ENCODE measurements around the gene PREX1. TPM values are rescaled to one million over a fixed set of nuclear protein-coding genes. Genes with fewer than 3 reads are reported as not detected.

PREX1 gene
- total and polyA plus RNA-seq, 4 donors, result 29.5 to 121 (median 69.3) TPM

GRCh38 chr20:48745330-48745729 is 82.5 kb downstream of the PREX1 start:
- 63 to 70% methylated on average over 6 of the region's 6 CpGs for WGBS, 2 donors
- DNase-seq (peak in 1 of 3 donors; percentile 29), ATAC-seq (ENCODE audit: insufficient read depth, low FRiP score) (no peak)
- no peak overlapping the region for H3K27ac ChIP-seq (ENCODE audit: low read depth in 1 of 2, low read length in 1 of 2)
- H3K4me1 ChIP-seq (ENCODE audit: control insufficient read depth in 5 of 5, insufficient read depth in 5 of 5, low read length in 5 of 5), result peaks cover 0 to 7% (median 0%) of the 10 kb centered on the region in 5 donors
- H3K4me3 ChIP-seq, result no peak overlapping the region
- H3K27me3 ChIP-seq (ENCODE audit: control insufficient read depth in 3 of 3, insufficient read depth in 3 of 3, low read length in 2 of 3), result peaks cover 0 to 7% (median 0%) of the 10 kb centered on the region in 3 donors
- H3K36me3 ChIP-seq (ENCODE audit: control insufficient read depth in 4 of 4, insufficient read depth in 4 of 4, low read length in 4 of 4), result peaks cover 0 to 26% (median 0%) of the 10 kb centered on the region in 4 donors
- H3K9ac ChIP-seq (ENCODE audit: insufficient read depth in 1 of 2, low read length in 2 of 2), result no peak overlapping the region
- no peaks in the 10 kb centered on the region for H3K9me3 ChIP-seq (ENCODE audit: control insufficient read depth in 4 of 4, insufficient read depth in 3 of 4, low read length in 3 of 4)
- TF ChIP-seq CTCF (IDR thresholded peaks at IDR 0.05; ENCODE audit: control extremely low read depth, extremely low read depth), result no peak

DNA sequence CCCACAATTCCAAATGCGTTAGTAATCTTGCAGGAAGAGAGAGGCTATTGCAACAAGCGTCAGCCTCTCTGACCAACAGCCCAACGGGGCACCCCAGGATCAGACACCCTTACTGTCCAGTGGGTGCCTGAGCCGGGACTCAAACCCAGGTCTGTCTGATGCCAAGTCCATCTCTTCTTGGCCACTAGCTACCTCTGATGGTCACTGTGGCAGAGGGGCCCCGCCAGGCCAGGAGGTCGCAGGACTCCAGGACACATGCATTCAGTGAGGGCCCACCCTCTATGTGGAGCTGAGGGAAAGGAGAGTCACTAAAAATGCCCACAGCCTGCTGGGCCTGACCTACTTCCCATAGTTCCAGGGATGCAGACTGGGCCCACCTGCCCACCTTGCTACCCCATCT is 83.3 kb downstream of the PREX1 start:
- no peak overlapping the region for H3K27ac ChIP-seq (ENCODE audit: low read depth in 1 of 2, low read length in 1 of 2)
- H3K4me3 ChIP-seq, result no peak overlapping the region
- H3K9me3 ChIP-seq (ENCODE audit: control insufficient read depth in 4 of 4, insufficient read depth in 3 of 4, low read length in 3 of 4), result no peaks in the 10 kb centered on the region
- H3K4me1 ChIP-seq (ENCODE audit: control insufficient read depth in 5 of 5, insufficient read depth in 5 of 5, low read length in 5 of 5), result peaks cover 0 to 7% (median 0%) of the 10 kb centered on the region in 5 donors
- WGBS, 2 donors, result 78 to 90% methylated on average over 6 of the region's 6 CpGs
- ATAC-seq (ENCODE audit: insufficient read depth, low FRiP score) (no peak), DNase-seq (no peak)
- H3K27me3 ChIP-seq (ENCODE audit: control insufficient read depth in 3 of 3, insufficient read depth in 3 of 3, low read length in 2 of 3), result peaks cover 0 to 12% (median 0%) of the 10 kb centered on the region in 3 donors
- H3K9ac ChIP-seq (ENCODE audit: insufficient read depth in 1 of 2, low read length in 2 of 2), result no peak overlapping the region
- H3K36me3 ChIP-seq (ENCODE audit: control insufficient read depth in 4 of 4, insufficient read depth in 4 of 4, low read length in 4 of 4), result peaks cover 0 to 26% (median 0%) of the 10 kb centered on the region in 4 donors
- no peak for TF ChIP-seq CTCF (IDR thresholded peaks at IDR 0.05; ENCODE audit: control extremely low read depth, extremely low read depth)

DNA sequence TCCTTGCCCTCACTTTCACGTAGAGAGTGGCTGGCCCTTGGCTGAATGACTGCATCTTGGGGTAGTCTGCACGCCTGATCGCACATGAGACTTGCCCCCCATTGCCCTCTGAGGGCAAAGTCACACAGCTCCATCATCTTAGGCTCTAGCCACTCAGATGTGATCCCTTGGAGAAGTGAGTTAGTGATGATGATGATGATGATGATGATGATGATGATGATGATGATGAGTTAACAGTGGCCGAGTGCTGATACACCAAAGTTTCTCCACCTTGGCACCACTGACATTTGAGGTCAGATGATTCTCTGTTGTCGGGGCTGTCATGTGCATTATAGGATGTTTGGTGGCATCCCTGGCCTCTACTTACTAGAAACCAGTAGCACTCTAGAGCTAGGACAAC is 84.0 kb downstream of the PREX1 start:
- ATAC-seq (ENCODE audit: insufficient read depth, low FRiP score), result no peak
- peaks cover 0 to 11% (median under 1%) of the 10 kb centered on the region in 5 donors for H3K4me1 ChIP-seq (ENCODE audit: control insufficient read depth in 5 of 5, insufficient read depth in 5 of 5, low read length in 5 of 5)
- TF ChIP-seq CTCF (IDR thresholded peaks at IDR 0.05; ENCODE audit: control extremely low read depth, extremely low read depth), result no peak
- no peak overlapping the region for H3K4me3 ChIP-seq
- H3K27ac ChIP-seq (ENCODE audit: low read depth in 1 of 2, low read length in 1 of 2), result no peak overlapping the region
- DNase-seq, result no peak
- peaks cover 0 to 26% (median 0%) of the 10 kb centered on the region in 4 donors for H3K36me3 ChIP-seq (ENCODE audit: control insufficient read depth in 4 of 4, insufficient read depth in 4 of 4, low read length in 4 of 4)
- 93 to 95% methylated on average over 5 of the region's 5 CpGs for WGBS, 2 donors
- no peaks in the 10 kb centered on the region for H3K9me3 ChIP-seq (ENCODE audit: control insufficient read depth in 4 of 4, insufficient read depth in 3 of 4, low read length in 3 of 4)
- peaks cover 0 to 15% (median 0%) of the 10 kb centered on the region in 3 donors for H3K27me3 ChIP-seq (ENCODE audit: control insufficient read depth in 3 of 3, insufficient read depth in 3 of 3, low read length in 2 of 3)
- H3K9ac ChIP-seq (ENCODE audit: insufficient read depth in 1 of 2, low read length in 2 of 2), result no peak overlapping the region

Measured in lung (tissue), 12 donors.